Keratinocyte (primary cell): Measurements from ENCODE around the gene KNG1. TPM values are rescaled to one million over a fixed set of nuclear protein-coding genes. Genes with fewer than 3 reads are reported as not detected.

Experiments used
- DNase-seq: peaks from one replicate; pipeline ENCODE4 v3.0.0-alpha.2; 2011; ENCODE audit warnings: low read depth, missing footprints, low spot score
- FAIRE-seq: peaks from 2 replicates; lab custom pipeline; 2011; peaks lifted over from hg19 to GRCh38; lab: Jason Lieb, UNC
- H2AFZ ChIP-seq: 2 replicates; pipeline ENCODE4 v1.6.0; 2012; ENCODE audit warnings: low read length, control low read depth, inconsistent platforms; ENCODE audit not compliant: control insufficient read depth
- H3K27ac ChIP-seq: 2 replicates; pipeline ENCODE4 v1.5.1; 2011; ENCODE audit warnings: low read length; ENCODE audit not compliant: control insufficient read depth, insufficient read depth
- H3K27me3 ChIP-seq: 3 replicates; pipeline ENCODE4 v1.6.0; 2011; ENCODE audit warnings: low read length; ENCODE audit not compliant: control insufficient read depth, insufficient read depth; ENCODE audit errors: extremely low read depth
- H3K36me3 ChIP-seq, 2 experiments: 2 replicates in 1 of 2; 3 replicates in 1 of 2; pipeline ENCODE4 v1.5.1; 2011; ENCODE audit warnings: low read length in 2 of 2, mild to moderate bottlenecking in 1 of 2; ENCODE audit not compliant: control insufficient read depth in 2 of 2, insufficient read depth in 2 of 2; ENCODE audit errors: extremely low read depth in 1 of 2
- H3K4me1 ChIP-seq: 3 replicates; pipeline ENCODE4 v1.5.1; 2011; ENCODE audit warnings: low read length; ENCODE audit not compliant: control insufficient read depth, insufficient read depth; ENCODE audit errors: extremely low read depth
- H3K4me2 ChIP-seq: 3 replicates; pipeline ENCODE4 v1.6.0; 2011; ENCODE audit warnings: low read depth, low read length; ENCODE audit not compliant: control insufficient read depth, insufficient read depth; ENCODE audit errors: extremely low read depth
- H3K4me3 ChIP-seq, 3 experiments: fragments of 200-600 bp in 1 of 3; sonication (generic) in 1 of 3; 2 replicates in 2 of 3; 3 replicates in 1 of 3; pipeline ENCODE4 v1.5.1; 2011 to 2016; ENCODE audit warnings: low read length in 3 of 3, mild to moderate bottlenecking in 3 of 3, control low read depth in 2 of 3, inconsistent platforms in 1 of 3, low read depth in 1 of 3, mixed read lengths in 1 of 3, mixed run types in 1 of 3, moderate library complexity in 1 of 3; ENCODE audit not compliant: control insufficient read depth in 2 of 3, insufficient read depth in 2 of 3; ENCODE audit errors: extremely low read depth in 1 of 3
- H3K79me2 ChIP-seq: 2 replicates; pipeline ENCODE4 v1.6.0; 2012; ENCODE audit warnings: low read length; ENCODE audit not compliant: control insufficient read depth, insufficient read depth
- H3K9ac ChIP-seq: 3 replicates; pipeline ENCODE4 v1.6.0; 2011; ENCODE audit warnings: low read length; ENCODE audit not compliant: control insufficient read depth, insufficient read depth; ENCODE audit errors: extremely low read depth
- H3K9me1 ChIP-seq: 3 replicates; pipeline ENCODE4 v1.6.0; 2011; ENCODE audit warnings: low read length; ENCODE audit not compliant: control insufficient read depth, insufficient read depth; ENCODE audit errors: extremely low read depth
- H3K9me3 ChIP-seq: 2 replicates; pipeline ENCODE4 v1.5.1; 2012; ENCODE audit warnings: low read depth, low read length; ENCODE audit not compliant: control insufficient read depth
- H4K20me1 ChIP-seq: 3 replicates; pipeline ENCODE4 v1.6.0; 2011; ENCODE audit warnings: low read length; ENCODE audit not compliant: control insufficient read depth, insufficient read depth; ENCODE audit errors: extremely low read depth
- EZH2 ChIP-seq: IDR thresholded peaks from one replicate; pipeline ENCODE4 v1.6.1; 2012; ENCODE audit warnings: inconsistent platforms, mild to moderate bottlenecking, low read length, moderate library complexity
- dilution Hi-C: fragments of 300-500 bp; cut with MboI; formaldehyde crosslinking; loops from one replicate; pipeline ENCODE4 v1.7.0; 2020; ENCODE audit warnings: low sequenced_read_pairs; ENCODE audit not compliant: extremely low pct_ligation_motif_present
- polyA plus RNA-seq, 5 experiments: library from polyadenylated mRNA; depleted of rRNA in 3 of 5; stranded (reverse) in 3 of 5; stranded (forward) in 1 of 5; unstranded in 1 of 5; fragments of >200 nt; gene quantifications; 1 replicate in 1 of 5; 2 replicates in 3 of 5; 3 replicates in 1 of 5; pipeline versions ENCODE4 v1.2.1 to v1.2.3, GENCODE V29; 2011 to 2012; ENCODE audit warnings: missing spikeins in 2 of 5, low read depth in 1 of 5, low replicate concordance in 1 of 5
- TF ChIP-seq, protein P1 (sequence below), 3 experiments: IDR thresholded peaks in 1 of 3; conservative IDR thresholded peaks in 1 of 3; optimal IDR thresholded peaks in 1 of 3; 2 replicates in 2 of 3; 3 replicates in 1 of 3; pipeline versions ENCODE3 to v1.5.1; 2011; ENCODE audit warnings: low read length in 3 of 3, mild to moderate bottlenecking in 3 of 3, moderate library complexity in 2 of 3, control low read depth in 1 of 3, inconsistent platforms in 1 of 3; ENCODE audit not compliant: insufficient read depth in 2 of 3; ENCODE audit errors: extremely low read depth in 1 of 3

KNG1 gene
- polyA plus RNA-seq, 1 donor (not counting 4 experiments of a cell fraction or from before 2014, with no cell fraction given), result not detected

DNA sequence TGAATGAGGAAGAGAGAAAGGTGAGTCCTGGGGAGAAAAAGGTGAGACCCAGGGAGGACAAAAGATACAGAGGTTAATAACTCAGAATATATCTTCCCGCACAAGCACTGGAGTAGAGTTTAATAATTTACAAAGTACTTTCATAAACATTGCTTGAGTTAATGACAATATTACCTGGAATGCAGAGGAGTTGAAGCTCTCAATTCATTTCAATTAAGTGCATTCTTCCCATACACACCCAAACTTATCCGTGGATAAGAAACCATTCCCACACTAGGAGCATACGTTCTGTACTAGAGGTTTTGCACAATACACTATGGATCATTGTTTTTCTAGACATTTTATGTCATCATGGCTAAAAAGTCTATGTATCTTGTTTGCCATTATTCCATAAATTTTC, 23.3 kb upstream of the KNG1 start:
- H4K20me1 ChIP-seq, result no peaks in the 10 kb centered on the region
- H3K4me2 ChIP-seq, result no peak overlapping the region
- H3K4me1 ChIP-seq, result peaks cover 3% of the 10 kb centered on the region
- no peaks in the 10 kb centered on the region for H3K9me3 ChIP-seq
- no peak overlapping the region for H3K9ac ChIP-seq
- DNase-seq, result no peak
- H3K4me3 ChIP-seq, result no peak overlapping the region
- dilution Hi-C loops, result no loop called here
- H3K36me3 ChIP-seq, result no peaks in the 10 kb centered on the region
- H3K79me2 ChIP-seq, result no peaks in the 10 kb centered on the region
- no peaks in the 10 kb centered on the region for H3K9me1 ChIP-seq
- TF ChIP-seq, protein P1, sequence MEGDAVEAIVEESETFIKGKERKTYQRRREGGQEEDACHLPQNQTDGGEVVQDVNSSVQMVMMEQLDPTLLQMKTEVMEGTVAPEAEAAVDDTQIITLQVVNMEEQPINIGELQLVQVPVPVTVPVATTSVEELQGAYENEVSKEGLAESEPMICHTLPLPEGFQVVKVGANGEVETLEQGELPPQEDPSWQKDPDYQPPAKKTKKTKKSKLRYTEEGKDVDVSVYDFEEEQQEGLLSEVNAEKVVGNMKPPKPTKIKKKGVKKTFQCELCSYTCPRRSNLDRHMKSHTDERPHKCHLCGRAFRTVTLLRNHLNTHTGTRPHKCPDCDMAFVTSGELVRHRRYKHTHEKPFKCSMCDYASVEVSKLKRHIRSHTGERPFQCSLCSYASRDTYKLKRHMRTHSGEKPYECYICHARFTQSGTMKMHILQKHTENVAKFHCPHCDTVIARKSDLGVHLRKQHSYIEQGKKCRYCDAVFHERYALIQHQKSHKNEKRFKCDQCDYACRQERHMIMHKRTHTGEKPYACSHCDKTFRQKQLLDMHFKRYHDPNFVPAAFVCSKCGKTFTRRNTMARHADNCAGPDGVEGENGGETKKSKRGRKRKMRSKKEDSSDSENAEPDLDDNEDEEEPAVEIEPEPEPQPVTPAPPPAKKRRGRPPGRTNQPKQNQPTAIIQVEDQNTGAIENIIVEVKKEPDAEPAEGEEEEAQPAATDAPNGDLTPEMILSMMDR (optimal IDR thresholded peaks at IDR 0.05 in 1 of 3, IDR thresholded peaks at IDR 0.05 in 1 of 3, conservative IDR thresholded peaks at IDR 0.05 in 1 of 3; ENCODE audit: extremely low read depth in 1 of 3, insufficient read depth in 2 of 3, low read length in 3 of 3), result no peak
- TF ChIP-seq EZH2, result no peak
- no peak for FAIRE-seq
- no peak overlapping the region for H3K27ac ChIP-seq
- no peak overlapping the region for H2AFZ ChIP-seq
- H3K27me3 ChIP-seq, result no peaks in the 10 kb centered on the region

DNA sequence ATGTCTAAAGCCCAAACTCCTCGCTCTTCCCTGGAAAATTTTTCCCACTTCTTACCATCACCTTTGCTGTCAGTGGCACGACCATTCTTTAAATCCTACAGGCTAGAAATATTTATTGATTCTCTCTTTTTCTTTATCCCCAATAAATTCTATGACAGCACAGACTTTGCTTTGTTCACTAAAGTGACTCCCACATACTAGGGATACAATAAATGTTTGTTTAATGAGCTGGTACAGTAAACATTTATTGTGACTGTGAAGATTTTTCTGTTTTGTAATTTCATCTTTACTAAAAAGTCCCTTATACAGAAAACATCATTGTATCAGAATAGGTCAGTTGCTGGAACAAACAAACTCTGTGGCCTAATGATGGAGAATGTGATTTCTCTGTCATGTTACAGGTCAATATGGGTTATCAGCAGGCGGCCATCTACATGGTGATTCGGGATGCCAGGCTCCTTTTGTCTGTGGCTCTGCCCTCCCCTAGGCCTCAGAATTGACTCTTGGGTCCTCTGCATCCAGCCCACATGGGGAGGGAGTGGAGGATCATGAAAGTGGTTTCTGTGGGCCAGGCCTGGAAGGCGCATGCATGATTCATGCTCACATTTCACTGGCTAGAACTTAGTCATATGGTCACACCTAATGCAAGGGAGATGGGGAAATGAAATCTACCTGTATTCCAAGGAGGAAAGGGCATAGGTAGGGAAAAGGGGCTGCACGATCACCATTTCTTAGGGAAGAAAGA, 22.7 kb upstream of the KNG1 start:
- Histone ChIP-seq H3K27me3 (no peaks in the 10 kb centered on the region), H3K9ac (no peak overlapping the region), H2AFZ (no peak overlapping the region), H3K4me2 (no peak overlapping the region), H3K79me2 (no peaks in the 10 kb centered on the region), H3K4me1 (peaks cover 3% of the 10 kb centered on the region), H4K20me1 (no peaks in the 10 kb centered on the region), H3K27ac (no peak overlapping the region), H3K9me3 (no peaks in the 10 kb centered on the region), H3K9me1 (no peaks in the 10 kb centered on the region), H3K36me3 (no peaks in the 10 kb centered on the region), H3K4me3 (no peak overlapping the region)
- DNase-seq (no peak), FAIRE-seq (peak; percentile 75)
- dilution Hi-C loops, result no loop called here
- TF ChIP-seq, protein P1 (optimal IDR thresholded peaks at IDR 0.05 in 1 of 3, IDR thresholded peaks at IDR 0.05 in 1 of 3, conservative IDR thresholded peaks at IDR 0.05 in 1 of 3; ENCODE audit: extremely low read depth in 1 of 3, insufficient read depth in 2 of 3, low read length in 3 of 3), result no peak
- no peak for TF ChIP-seq EZH2
